Measurements from ENCODE around the gene MTFP1.
"Not testable (repeated sequence)": the region's sequence is repeated elsewhere in the genome, so short reads cannot be mapped to it uniquely, and the experiment has no call there.

Gene MTFP1

GRCh38 chr22:30425616-30426387 is at the start of gene MTFP1:
Gene MTFP1, plus strand, starts transcription at chr22:30425768. Its CDS starts 112 bp downstream, at chr22:30425880.
- DNase-seq (ENCODE audit: low read depth, low spot score) = no peak

- no peak for DNase-seq (ENCODE audit: low read depth, low spot score)
Measured at GRCh38 chr22:30380011-30380410, 45.6 kb upstream of the MTFP1 start.

GRCh38 chr22:30381264-30381663 is 44.3 kb upstream of the MTFP1 start:
- no peak for DNase-seq (ENCODE audit: low read depth, low spot score)

- DNase-seq (ENCODE audit: low read depth, low spot score) = no peak
Measured at GRCh38 chr22:30382340-30382739, 43.2 kb upstream of the MTFP1 start.

GRCh38 chr22:30383061-30383460 is 42.5 kb upstream of the MTFP1 start:
- no peak for DNase-seq (ENCODE audit: low read depth, low spot score)

GRCh38 chr22:30385942-30386341 is 39.6 kb upstream of the MTFP1 start:
- DNase-seq (ENCODE audit: low read depth, low spot score) = no peak

- DNase-seq (ENCODE audit: low read depth, low spot score) = no peak
Measured at GRCh38 chr22:30386608-30386959, 39.0 kb upstream of the MTFP1 start.

GRCh38 chr22:30386960-30387827 is 38.4 kb upstream of the MTFP1 start, which contains the start of gene RNF215:
Gene RNF215, minus strand, starts transcription at chr22:30387411. Its CDS starts 98 bp downstream, at chr22:30387313.
- peak; percentile 62 for DNase-seq (ENCODE audit: low read depth, low spot score)

GRCh38 chr22:30390974-30391691 is 34.4 kb upstream of the MTFP1 start:
- peak; percentile 53 for DNase-seq (ENCODE audit: low read depth, low spot score)

GRCh38 chr22:30392661-30393321 is 32.8 kb upstream of the MTFP1 start:
- no peak for DNase-seq (ENCODE audit: low read depth, low spot score)

- no peak for DNase-seq (ENCODE audit: low read depth, low spot score)
Measured at GRCh38 chr22:30393322-30393680, 32.3 kb upstream of the MTFP1 start.

- DNase-seq (ENCODE audit: low read depth, low spot score) = no peak
Measured at GRCh38 chr22:30393885-30394284, 31.7 kb upstream of the MTFP1 start.

GRCh38 chr22:30396871-30397655 is 28.5 kb upstream of the MTFP1 start, which contains the start of gene SEC14L2:
Gene SEC14L2, plus strand, starts transcription at chr22:30397018. Its CDS starts 99 bp downstream, at chr22:30397117.
- peak; percentile 20 for DNase-seq (ENCODE audit: low read depth, low spot score)

- DNase-seq (ENCODE audit: low read depth, low spot score) = no peak
Measured at GRCh38 chr22:30397656-30398635, 27.6 kb upstream of the MTFP1 start.

GRCh38 chr22:30398685-30399680 is 26.6 kb upstream of the MTFP1 start:
- DNase-seq (ENCODE audit: low read depth, low spot score) = no peak

GRCh38 chr22:30399718-30400117 is 25.9 kb upstream of the MTFP1 start:
- DNase-seq (ENCODE audit: low read depth, low spot score) = no peak

- DNase-seq (ENCODE audit: low read depth, low spot score) = no peak
Measured at GRCh38 chr22:30400159-30400558, 25.4 kb upstream of the MTFP1 start.

- not testable (repeated sequence) for DNase-seq (ENCODE audit: low read depth, low spot score)
Measured at GRCh38 chr22:30401024-30401423, 24.5 kb upstream of the MTFP1 start.
